Lower leg skin (tissue), 3 donors: Measurements from ENCODE around the gene ECHS1.

ENCODE experiments used
- CTCF ChIP-seq, 3 donors: fragments of 450-650 bp; IDR thresholded peaks; one replicate each; pipeline ENCODE4 v1.5.1; 2016; ENCODE audit warnings: antibody characterized with exemption in 3 of 3, mild to moderate bottlenecking in 3 of 3, moderate library complexity in 2 of 3
- POLR2A ChIP-seq, 2 donors: fragments of 450-650 bp; IDR thresholded peaks; one replicate each; pipeline ENCODE4 v1.6.1; 2016 to 2017; ENCODE audit warnings: antibody characterized with exemption in 2 of 2, mild to moderate bottlenecking in 1 of 2, moderate library complexity in 1 of 2

GRCh38 chr10:133336118-133336576 lies 37.0 kb downstream of the ECHS1 start:
- TF ChIP-seq CTCF (IDR thresholded peaks at IDR 0.05): no peak
- TF ChIP-seq POLR2A (IDR thresholded peaks at IDR 0.05): no peak
